HuH-7.5 (cell line): ENCODE measurements around the gene PRDM5.

ENCODE experiments used
- DNase-seq: peaks from one replicate; pipeline ENCODE4 v3.0.0; 2011; ENCODE audit warnings: low spot score

The PRDM5 gene

GRCh38 chr4:120819805-120820437 is 102.6 kb downstream of the PRDM5 start:
- DNase-seq: no peak

DNA sequence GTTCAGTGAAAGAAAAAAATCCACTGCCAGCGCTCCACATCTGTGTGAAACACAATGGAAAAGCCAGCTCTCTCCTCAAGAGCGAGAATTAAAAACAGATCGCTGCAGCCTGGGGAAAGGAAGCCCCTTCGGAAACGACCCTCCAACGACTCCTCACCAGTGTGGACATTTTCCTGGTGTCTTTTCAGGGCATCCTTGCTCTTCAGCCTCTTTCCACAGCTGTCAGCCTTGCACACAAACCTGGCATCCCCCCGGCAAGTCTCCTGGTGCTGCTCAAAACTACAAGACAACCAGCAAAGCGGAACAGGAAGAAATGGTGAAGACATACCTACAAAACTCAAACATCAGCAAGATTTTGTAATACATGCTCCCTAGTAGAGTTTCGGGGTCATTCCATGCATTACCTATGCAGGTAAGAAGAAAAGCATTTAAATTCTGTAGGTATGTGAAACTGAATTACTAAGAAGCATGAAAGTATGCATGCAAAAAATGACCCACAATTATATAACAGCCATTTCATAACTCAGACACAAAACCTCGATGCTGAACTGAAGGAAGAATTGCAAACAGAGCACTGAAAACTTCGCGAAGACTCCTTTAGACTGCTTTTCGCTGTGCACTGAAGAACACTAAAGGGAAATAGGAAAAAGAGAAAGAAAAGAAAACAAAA is 106.1 kb downstream of the PRDM5 start:
- no peak for DNase-seq

DNA sequence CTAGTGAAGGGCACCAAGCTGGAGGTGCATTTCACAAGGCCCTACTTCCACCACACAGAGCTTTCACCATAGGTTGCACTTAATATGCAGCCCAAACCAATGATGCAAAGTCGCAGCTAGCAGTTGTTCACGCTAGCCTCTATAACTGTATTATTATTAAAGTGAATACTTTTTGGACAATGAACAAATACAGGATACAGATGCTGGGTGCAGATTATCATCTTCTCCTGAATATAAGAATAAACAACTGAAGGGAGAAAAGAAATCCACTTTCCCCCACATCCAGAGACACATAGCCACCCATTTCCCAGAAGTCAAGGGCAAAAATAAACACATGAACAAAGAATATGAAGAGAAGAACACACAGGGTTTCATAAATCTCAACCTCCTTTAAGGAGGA is 107.2 kb downstream of the PRDM5 start:
- DNase-seq: no peak

DNA sequence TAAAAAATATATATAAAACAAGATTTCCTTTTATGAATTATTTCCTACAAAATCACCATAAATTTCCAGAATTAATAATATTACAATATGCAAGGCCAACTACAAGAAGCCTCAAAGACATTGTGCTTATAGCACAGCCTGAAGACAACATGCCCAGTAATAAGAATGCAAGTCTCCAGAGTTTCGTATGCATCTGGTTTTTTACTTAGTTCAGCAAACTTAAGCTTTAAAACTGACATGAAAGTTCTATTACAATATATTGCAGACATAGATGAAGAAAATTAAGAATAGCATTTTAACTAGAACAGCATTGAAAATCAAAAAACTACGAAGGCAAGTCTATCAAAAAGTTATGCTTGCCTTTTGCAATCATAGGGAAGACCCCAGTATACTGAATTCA is 107.6 kb downstream of the PRDM5 start:
- DNase-seq: no peak

- DNase-seq: no peak
Measured at GRCh38 chr4:120812216-120812615, 110.3 kb downstream of the PRDM5 start.

DNA sequence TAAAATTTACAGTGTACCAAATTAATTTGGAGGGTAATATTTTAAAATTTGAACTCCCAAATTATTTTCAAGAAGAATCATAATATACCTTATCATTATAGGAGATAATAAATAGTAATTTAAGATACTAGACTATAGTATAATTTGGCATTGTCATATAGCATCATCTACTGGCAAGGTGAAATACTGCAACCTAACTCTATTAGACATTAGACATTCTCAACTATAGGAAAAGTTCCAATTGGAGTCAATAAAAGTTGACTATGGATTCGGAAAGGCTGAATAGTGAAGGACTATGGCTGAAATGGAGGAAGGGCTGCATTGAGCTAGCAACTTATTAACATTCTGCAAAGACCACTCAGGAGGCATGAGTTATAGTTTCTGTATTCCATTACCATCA is 113.0 kb downstream of the PRDM5 start:
- DNase-seq: no peak

DNA sequence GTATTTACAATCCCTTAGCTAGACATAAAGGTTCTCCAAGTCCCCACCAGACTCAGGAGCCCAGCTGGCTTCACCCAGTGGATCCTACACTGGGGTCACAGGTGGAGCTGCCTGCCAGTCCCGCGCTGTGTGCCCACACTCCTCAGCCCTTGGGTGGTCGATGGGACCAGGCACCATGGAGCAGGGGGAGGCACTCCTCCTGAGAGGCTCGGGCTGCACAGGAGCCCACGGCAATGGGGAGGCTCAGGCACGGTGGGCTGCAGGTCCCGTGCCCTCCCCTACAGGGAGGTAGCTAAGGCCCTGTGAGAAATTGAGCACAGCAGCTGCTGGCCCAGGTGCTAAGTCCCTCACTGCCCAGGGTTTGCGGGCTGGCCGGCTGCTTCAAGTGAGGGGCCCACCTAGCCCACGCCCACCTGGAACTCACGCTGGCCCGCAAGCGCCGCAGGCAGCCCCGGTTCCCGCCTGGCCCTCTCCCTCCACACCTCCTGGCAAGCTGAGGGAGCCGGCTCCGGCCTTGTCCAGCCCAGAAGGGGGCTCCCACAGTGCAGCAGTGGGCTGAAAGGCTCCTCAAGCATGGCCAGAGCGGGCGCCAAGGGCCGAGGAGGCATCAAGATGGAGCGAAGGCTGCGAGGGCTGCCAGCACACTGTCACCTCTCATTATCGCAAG is 113.9 kb downstream of the PRDM5 start:
- DNase-seq: no peak

- DNase-seq: no peak
Measured at GRCh38 chr4:120801137-120801758, 121.3 kb downstream of the PRDM5 start.

DNA sequence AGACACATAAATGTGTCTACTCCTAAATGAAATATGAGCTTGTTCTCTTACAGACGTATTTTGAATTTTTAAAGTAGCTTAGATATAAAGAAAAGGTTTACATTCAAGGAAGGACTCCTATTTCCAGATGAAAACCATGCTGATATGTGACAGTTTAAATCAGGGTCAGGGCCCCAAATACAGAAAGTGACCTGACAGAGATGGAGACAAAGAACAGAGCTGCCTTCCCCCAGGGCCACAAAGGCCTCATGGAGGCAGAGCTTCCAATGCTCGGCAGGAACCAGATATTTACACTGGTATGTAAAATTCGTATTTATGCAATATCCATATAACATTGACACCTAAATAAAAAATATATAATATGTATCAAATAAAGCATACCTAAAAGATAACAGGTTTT is 124.0 kb downstream of the PRDM5 start:
- DNase-seq: no peak

DNA sequence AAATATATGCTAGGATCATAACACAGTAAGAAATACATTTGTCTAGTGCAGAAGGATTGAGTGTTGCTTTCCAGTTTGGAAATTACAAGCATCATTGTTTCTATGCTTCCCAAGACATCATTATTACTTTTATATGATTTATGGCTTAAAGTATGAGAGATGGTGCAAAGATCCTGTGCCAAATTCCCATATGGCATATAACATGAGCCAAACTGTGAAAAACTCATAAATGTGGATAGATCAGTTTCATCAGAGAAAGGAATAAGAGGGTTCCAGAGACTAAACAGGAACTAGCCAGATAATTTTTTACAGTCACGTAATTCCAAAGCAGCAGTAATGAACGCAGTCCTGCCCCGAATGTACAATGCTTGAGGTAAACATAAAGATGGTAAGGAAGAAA is 126.3 kb downstream of the PRDM5 start:
- no peak for DNase-seq

DNA sequence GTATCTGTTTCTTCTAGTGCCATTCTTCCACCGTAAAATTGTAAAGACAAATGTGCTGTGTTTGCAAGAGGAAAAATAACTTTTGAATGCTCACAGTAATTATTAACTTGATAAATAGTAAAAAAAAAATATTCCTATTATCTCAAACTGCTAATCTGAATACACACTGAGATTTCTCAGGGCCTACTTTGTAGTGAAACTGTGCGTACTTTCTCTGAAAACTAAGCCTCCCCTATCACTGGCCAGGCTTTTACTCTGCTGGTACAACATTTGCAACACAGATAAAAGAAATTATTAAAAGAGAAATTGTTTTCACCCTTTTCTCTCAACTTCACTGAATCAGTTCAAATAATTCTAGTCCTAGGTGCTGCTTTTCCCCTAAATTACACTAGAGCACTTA is 137.3 kb downstream of the PRDM5 start:
- no peak for DNase-seq

GRCh38 chr4:120777459-120777858 is 145.1 kb downstream of the PRDM5 start:
- DNase-seq: no peak

GRCh38 chr4:120775431-120775830 is 147.1 kb downstream of the PRDM5 start:
- no peak for DNase-seq

GRCh38 chr4:120773641-120774040 is 148.9 kb downstream of the PRDM5 start:
- DNase-seq: no peak

DNA sequence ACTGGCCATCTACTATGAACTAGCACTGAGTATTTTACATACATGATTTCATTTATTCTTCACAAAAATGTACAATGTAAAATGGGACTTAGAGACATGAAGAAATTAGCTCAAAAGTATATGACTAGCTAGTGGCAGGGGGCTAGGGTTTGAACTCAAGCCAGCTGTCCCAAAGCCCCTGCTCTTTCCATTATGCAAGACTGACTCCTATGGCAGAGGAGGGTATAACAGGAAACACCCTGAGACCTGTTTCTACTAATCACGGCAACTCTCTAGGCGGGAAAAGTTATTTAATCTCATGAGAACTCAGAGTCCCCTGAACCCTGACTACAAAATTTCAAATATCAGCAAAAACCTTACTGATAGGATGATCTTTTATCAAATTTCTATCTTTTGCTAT is 150.6 kb downstream of the PRDM5 start:
- no peak for DNase-seq

DNA sequence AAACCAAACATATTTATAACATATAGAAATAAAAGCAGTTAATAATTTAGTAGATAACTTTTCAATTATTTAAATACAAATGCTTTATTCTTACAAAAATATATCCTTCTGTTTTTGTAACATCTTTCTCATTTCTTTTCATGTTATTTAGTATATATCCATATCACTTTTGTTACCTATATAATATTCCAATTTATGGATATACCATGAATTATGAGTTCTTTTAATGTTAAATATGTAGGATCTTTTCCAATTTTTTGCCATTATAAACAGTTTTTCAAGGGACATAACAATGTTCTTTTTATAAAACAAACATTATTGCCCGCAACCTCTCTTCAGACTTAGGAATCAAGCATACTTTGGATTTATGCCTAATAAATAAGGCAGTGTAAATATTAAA is 151.6 kb downstream of the PRDM5 start:
- no peak for DNase-seq

DNA sequence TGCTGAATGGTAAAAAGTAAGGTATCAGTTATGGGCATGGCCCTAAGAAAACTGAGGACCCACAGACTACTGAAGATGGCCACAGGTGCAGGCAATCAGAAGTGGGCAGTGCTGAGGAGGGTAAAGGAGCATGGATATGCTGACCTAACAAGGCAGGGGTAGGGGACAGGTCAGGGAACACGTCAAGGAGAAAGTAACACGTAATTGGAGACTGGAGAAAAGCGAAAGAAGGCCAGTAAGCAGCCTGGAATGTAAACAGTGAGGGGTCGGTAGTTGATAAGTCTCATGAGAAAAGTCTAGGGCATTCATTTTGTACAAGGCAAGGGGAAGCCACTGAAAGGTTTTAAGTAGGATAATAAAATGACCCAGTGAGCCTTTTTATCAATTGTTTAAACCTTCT is 153.3 kb downstream of the PRDM5 start:
- no peak for DNase-seq

DNA sequence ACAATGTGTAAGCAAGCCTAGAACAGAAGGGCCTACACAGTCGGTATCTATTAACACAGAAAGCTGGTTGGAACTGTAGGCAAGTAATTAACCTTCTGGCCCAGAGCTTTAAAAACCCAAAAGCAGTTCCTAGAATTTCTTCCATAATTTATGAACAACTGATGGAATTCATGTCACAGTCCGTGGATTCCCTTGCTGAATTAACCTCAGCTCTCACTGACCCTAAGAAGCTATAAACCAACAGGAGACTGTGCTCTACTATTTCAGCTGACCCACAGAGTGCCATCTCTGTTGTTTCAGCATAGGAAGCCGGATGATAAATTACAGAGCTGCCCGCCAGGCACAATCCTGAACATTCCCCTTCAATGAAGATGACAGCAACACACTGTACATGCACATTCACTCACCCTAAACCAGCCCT is 157.3 kb downstream of the PRDM5 start:
- no peak for DNase-seq

DNA sequence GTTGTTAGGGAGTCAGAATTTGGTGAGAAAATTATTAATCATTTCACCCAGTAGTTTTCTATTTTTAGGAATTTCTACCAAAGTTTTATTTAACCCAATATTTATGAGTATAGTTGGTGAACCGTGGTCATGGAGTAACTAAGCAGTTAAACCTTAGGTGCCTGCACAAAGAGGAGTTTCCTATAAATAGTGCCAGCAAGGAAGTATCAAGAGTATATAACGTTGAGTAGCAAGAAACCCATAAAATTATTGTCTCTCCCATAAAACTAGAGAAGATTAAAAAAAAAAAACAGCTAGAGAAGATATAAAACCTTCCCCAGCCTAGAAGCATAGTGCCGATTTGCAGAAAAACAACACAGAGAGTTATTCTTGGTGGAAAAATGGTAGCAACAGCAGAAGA is 158.9 kb downstream of the PRDM5 start:
- no peak for DNase-seq

GRCh38 chr4:120761070-120761469 is 161.5 kb downstream of the PRDM5 start:
- no peak for DNase-seq

DNA sequence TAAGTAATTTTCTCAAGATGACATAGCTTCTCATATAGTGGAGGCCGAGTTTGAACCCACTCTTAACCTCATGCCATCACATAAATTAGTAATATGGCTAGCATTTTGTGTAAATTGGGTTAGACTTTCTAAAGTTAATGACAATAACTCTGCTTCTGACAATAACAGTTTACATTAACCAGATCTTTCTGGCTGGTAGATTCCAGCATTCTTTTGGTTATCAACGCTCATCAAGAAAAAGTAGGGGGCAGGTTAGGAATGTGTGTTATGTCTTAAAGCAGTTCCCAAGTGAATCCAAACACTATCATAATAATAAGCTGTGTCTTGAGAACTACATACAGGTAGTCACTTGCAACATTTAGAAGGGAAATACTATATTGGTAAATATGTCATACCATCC is 162.5 kb downstream of the PRDM5 start:
- no peak for DNase-seq

DNA sequence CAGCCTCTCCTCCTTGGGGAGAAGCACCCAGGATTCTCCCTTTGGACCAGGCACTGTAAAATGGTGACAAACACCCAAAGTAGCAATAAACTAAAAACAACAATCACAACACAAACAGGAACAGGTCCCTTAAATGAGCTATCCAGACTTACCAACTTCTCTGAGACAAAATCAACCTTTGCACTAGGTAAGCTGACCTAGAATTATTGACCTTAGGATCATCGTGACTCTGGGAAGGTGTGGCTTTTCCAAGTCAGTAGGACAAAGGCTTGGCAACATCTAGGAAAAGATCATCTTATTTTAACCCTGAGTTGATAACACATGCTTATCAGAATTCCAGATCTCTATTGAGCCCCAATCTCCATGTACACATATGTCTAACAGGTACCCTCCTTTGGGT is 166.7 kb downstream of the PRDM5 start:
- DNase-seq: no peak

GRCh38 chr4:120754590-120754989 is 167.9 kb downstream of the PRDM5 start:
- no peak for DNase-seq
